Activated CD8-positive, alpha-beta memory T cell treated with anti-CD3 and anti-CD28 coated beads for 1 hour (primary cell): Measurements from ENCODE around the gene RBM44.

Experiments
- DNase-seq, 2 donors: peaks; one replicate each; pipeline ENCODE4 v3.0.0-alpha.2; 2020; ENCODE audit warnings: low read depth in 1 of 2; ENCODE audit errors: extremely low read depth in 1 of 2

The RBM44 gene

GRCh38 chr2:237869343-237870102 is 70.9 kb downstream of the RBM44 start:
- no peak for DNase-seq

- DNase-seq = no peak
Observed at GRCh38 chr2:237870126-237870525, 71.5 kb downstream of the RBM44 start.

- no peak for DNase-seq
Observed at GRCh38 chr2:237870754-237871651, 72.4 kb downstream of the RBM44 start.

GRCh38 chr2:237872178-237872887 is 73.8 kb downstream of the RBM44 start:
- no peak for DNase-seq

GRCh38 chr2:237873421-237873831 is 74.8 kb downstream of the RBM44 start:
- DNase-seq = no peak

GRCh38 chr2:237873897-237874551 is 75.4 kb downstream of the RBM44 start:
- DNase-seq = no peak

- DNase-seq = no peak
Observed at GRCh38 chr2:237874585-237875161, 76.1 kb downstream of the RBM44 start.

- DNase-seq = no peak
Observed at GRCh38 chr2:237875256-237876060, 76.9 kb downstream of the RBM44 start.

GRCh38 chr2:237876061-237876526 is 77.5 kb downstream of the RBM44 start:
- no peak for DNase-seq

GRCh38 chr2:237876532-237876931 is 78.0 kb downstream of the RBM44 start:
- no peak for DNase-seq

- DNase-seq = no peak
Observed at GRCh38 chr2:237876951-237877491, 78.4 kb downstream of the RBM44 start.

- no peak for DNase-seq
Observed at GRCh38 chr2:237877576-237878307, 79.2 kb downstream of the RBM44 start.

GRCh38 chr2:237878321-237879057 is 79.9 kb downstream of the RBM44 start:
- no peak for DNase-seq

GRCh38 chr2:237879058-237879430 is 80.5 kb downstream of the RBM44 start:
- no peak for DNase-seq

- no peak for DNase-seq
Observed at GRCh38 chr2:237879991-237880560, 81.5 kb downstream of the RBM44 start.

GRCh38 chr2:237882510-237883481 is 84.2 kb downstream of the RBM44 start:
- no peak for DNase-seq
